UCSD-AML1 (cell line): Measurements from ENCODE around the gene FAM53B.

Source experiments
- DNase-seq: peaks from one replicate; lab custom pipeline; 2025; ENCODE audit not compliant: unreplicated experiment; lab: John Stamatoyannopoulos, UW

The FAM53B gene

GRCh38 chr10:124681626-124682552 is 62.3 kb downstream of the FAM53B start:
- no peak for DNase-seq

GRCh38 chr10:124681091-124681490 is 63.1 kb downstream of the FAM53B start:
- DNase-seq: no peak

GRCh38 chr10:124680675-124681074 is 63.5 kb downstream of the FAM53B start:
- DNase-seq: no peak

DNA sequence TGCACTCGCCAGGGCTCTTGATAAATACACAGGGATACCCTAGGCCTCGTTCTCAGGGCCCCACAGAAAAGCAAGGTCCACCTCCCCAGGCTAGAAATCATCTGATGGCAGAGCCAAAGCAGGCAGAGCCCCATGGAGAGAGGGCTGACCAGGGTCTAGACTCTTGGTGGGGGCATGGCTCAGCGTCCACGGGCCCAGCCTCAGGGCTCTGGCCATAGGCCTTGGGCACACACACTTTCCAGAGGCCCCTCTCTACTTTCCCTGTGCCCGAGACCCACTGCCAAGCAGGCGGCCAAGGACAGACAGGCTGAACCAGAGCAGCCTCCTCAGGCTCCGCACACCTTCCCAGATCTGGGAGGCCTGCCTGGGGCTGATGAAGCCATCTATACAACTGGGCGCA is 64.8 kb downstream of the FAM53B start:
- no peak for DNase-seq

- DNase-seq: no peak
Observed at GRCh38 chr10:124678557-124679240, 65.5 kb downstream of the FAM53B start.

DNA sequence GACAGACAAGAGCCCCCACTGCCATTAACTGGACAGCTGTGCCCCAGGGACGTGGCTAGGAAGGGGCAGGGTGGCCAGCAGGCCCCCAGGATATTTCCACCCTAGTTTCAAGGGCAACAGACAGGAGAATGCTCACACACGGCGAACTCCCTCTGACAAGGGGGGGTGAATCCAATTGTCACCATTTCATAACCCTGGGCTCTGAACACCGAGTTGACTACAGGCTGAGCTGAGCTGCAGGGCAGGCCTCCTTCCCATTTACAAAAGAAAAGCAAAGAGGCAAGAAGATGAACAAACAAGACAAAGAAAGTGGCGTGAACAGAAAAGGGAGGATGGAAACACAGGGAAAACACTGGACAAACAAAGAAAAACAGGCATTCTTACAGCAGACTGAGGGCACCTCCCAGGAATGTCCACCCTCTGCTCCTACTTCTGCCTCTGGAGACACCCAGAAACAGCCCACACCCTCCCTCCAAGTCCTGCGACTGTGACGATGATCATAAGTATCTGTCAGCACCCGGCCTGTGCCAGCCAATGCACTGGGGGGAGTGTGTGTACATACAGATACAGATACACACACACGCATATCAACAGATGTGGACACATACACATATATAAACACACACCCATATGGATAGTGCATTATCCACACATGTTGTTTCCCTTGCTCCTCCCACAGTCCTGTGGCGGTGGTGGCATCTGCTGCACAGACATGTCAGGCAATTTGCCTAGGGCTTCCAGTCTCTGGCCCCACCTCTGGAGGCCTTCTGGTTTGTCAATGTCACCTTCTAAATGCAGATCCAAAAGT is 66.2 kb downstream of the FAM53B start:
- no peak for DNase-seq

- no peak for DNase-seq
Observed at GRCh38 chr10:124677293-124677699, 66.9 kb downstream of the FAM53B start.

- DNase-seq: no peak
Observed at GRCh38 chr10:124676416-124677062, 67.6 kb downstream of the FAM53B start.

- no peak for DNase-seq
Observed at GRCh38 chr10:124675824-124676223, 68.4 kb downstream of the FAM53B start.

GRCh38 chr10:124675261-124675660 is 68.9 kb downstream of the FAM53B start:
- DNase-seq: no peak

GRCh38 chr10:124674768-124675222 is 69.4 kb downstream of the FAM53B start:
- DNase-seq: no peak

- DNase-seq: no peak
Observed at GRCh38 chr10:124672181-124672638, 72.0 kb downstream of the FAM53B start.

DNA sequence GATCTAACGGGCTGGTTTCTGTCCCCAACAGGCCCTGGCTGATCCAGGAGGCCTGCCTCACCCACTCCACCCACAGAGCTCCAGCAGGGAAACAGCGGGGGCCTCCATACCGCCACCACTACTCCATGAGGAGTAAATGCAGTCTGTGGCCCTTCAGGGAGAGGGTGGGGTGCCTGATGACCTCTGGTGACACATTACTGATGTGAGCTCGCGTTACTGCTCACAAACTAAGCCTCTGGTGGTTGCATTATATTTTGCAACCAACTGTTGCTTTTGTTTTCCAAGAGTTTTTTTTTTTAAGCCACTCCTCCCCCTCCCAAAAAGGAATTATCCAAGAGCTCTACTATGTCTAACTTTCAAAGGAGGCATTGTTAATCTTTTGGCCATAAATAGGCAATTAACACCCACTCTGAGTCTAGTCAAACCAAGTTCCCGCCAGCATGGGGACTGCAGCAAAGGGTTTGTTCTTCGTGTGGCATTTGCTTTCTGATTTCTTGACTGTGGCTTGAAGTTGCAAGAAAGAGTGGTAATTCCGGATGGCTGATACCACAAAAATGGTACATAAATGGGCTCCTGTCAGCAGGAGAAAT is 72.6 kb downstream of the FAM53B start:
- DNase-seq: no peak

GRCh38 chr10:124670849-124671248 is 73.3 kb downstream of the FAM53B start:
- no peak for DNase-seq

DNA sequence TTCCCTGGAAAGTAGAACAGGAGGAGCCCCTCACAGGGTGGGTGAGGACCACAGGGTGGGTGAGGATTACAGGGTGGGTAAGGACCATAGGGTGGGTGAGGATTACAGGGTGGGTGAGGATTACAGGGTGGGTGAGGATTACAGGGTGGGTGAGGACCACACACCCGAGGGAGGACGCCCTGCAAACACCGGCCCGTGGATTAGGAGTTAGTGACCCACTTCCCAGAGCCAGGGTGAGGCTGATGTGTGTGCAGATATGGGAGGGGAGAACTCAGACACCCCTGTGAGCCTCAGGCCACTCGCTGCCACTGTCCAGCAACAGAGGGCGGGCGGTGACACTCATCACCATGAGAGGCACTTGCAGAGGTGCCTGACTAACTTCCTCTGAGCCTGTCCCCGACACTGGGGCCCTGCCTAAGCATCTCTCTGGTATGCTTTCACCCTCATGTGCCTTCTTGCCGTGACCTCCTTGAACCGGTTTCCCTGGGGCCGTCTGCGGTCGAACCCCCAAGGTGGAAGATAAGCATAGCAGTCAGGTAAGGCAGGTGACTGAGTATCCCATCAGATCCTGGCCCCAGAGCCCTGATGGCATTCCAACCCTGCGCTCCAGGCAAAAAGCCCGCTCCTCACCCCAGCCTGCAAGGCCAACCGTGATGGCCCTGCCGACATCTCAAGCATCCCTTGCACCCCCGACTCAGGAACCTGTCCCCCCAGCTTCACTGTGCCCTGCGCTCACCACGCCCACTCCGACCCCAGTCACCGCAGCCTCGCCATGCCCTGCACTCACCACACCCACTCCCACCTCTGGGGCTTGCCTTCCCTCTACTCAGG is 74.1 kb downstream of the FAM53B start:
- DNase-seq: no peak

DNA sequence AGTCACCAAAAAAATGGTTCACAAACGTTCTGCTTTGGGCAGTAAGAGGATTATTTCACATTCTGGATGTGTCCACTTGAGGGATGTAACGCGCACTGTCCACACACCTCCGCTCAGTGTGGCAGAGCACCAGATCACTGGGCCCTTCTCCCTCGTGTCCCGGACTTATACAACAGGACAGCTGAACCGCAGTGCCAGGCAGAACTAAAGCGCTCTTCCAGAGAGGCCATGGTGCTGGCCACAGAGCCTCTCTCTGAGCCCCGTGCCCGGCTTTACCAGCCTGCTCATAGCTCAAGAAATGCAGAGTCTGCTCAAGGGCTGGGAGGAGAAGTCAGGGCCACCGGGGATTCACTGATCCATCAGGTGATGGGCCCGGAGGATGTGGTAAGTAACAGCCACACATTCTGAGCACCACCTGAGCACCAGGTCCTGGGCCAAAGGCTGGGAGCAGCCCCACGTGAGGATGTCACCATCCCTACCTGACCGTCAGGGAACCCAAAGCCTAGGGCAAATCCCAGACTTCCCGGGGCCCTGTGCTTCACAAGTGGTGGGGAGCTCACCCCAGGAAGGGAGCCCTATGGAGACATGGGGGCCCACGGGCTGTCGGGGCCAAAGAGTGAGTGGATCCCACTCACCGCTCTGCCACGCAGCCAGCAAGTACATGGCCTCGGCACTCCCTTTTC is 74.9 kb downstream of the FAM53B start:
- no peak for DNase-seq

DNA sequence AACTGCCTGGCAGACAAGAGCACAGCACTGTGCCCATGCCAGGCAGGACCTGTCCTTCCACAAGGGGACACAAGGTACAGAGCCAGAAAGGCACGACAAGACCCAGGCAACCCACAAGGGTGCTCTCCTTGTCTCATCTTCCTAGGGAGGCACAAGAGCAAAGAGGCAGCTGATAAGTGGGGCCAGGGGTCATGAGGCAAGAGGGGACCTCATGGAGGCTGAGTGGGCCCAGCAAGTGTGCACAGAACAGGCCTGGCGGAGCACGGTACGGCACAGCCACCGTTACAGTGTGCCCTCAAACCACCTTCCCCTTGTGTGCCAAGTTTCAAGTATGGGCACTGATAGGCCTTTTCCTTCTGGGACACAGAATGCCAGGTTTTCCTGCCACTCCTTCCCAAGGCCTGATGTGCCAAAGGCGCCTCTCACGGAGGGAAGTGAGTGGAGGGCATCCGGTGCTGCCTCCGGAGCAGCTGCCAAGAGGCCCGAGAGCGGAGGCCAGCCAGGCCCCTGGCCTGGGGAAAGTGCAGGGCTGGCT is 75.6 kb downstream of the FAM53B start:
- no peak for DNase-seq
